ENCODE data around the gene CLASP1. TPM values are rescaled to one million over a fixed set of nuclear protein-coding genes. Genes with fewer than 3 reads are reported as not detected.
A peak's percentile ranks its signal among the peaks of the same experiment; 100 is the strongest.
"Not testable (repeated sequence)": the region's sequence is repeated elsewhere in the genome, so short reads cannot be mapped to it uniquely, and the experiment has no call there.

Gene CLASP1
- total RNA-seq, 1 experiment from 2014 or later = 30.8 TPM

DNA sequence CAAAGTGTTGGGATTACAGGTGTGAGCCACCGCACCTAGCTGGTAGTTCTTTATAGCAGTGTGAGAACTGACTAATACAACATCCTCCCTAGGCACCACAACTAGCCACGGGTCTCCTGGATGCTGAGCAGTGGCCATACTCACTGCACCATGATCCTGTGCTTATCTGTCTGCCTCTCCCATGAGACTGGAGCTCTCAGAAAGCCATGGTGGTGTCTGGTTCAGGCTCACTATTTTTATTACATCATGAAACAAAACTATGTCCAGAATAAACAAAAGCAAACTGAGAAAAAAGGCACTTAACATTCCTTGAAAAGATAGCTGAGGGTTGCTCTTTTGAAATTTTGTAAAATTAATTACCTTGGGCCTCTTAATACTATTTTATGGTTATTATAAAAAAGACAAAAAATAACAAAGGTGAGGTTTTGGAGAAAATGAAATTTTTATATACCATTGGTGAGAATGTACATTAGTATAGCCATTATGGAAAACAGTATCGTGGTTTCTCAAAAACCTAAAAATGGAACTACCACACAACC, 273.6 kb downstream of the CLASP1 start:
- DNase-seq (ENCODE audit: low read depth) = no peak

GRCh38 chr2:121374412-121375075, 274.7 kb downstream of the CLASP1 start:
- DNase-seq (ENCODE audit: low read depth) = not testable (repeated sequence)

DNA sequence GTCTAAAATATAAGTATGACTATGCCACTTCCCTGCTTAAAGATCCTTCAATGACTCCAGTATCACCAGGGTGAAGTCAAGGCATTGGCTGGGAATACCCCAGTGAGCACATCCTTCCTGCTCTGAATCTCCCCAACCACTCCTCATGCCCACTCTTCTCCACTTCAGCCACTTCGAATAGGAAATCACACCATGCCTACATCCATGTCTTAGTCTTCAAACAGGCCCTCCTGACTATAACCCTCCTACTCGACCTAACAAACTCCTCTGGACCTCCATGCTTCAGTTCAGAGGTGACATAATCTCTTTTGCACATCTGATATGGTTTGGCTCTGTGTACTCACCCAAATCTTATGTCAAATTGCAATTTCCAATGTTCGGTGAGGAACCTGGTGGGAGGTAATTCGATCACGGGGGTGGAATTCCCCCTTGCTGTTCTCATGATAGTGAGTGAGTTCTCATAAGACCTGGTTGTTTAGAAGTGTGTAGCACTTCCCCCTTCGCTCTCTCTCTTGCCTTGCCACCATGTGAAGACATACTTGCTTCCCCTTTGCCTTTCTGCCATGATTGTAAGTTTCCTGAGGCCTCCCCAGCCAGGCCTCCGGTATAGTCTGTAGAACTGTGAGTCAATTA, 276.4 kb downstream of the CLASP1 start:
- DNase-seq (ENCODE audit: low read depth) = no peak

- no peak for DNase-seq (ENCODE audit: low read depth)
Measured at GRCh38 chr2:121372082-121372481, 277.2 kb downstream of the CLASP1 start.

DNA sequence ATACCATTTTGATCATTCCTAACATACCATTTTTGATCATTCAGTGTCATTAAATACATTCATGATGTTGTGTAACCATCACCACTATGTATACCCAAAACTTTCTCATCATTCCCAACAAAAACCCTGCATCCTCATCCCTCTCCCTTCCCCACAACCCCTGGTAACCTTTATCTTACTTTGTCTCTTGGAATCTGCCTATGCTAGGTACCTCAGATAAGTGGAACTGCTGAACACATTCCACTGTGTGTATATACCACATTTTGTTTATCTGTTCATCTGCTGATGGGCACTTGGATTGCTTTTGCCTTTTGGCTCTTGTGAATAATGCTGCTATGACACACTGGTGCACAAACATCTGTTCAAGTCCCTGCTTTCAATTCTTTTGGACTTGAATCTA, 280.4 kb downstream of the CLASP1 start:
- no peak for DNase-seq (ENCODE audit: low read depth)

DNA sequence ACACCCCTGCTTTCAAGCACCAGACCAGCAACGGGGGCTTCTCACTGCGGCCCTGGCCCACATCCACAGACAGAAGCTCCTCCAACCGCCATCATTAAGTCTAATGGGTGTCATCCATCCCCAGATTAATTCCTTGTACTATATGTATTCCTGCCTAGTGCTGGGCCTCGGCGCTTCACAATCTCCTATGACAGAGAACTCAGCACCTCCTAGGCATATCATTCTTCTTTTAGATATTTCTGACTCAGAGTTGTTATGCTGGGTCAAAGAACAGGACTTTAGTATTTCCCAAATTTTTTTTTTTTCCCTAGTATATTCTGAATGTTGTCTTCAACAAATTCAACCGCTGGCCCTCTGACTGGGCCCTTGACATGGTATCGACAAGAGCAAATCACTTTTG, 281.1 kb downstream of the CLASP1 start:
- DNase-seq (ENCODE audit: low read depth) = no peak

DNA sequence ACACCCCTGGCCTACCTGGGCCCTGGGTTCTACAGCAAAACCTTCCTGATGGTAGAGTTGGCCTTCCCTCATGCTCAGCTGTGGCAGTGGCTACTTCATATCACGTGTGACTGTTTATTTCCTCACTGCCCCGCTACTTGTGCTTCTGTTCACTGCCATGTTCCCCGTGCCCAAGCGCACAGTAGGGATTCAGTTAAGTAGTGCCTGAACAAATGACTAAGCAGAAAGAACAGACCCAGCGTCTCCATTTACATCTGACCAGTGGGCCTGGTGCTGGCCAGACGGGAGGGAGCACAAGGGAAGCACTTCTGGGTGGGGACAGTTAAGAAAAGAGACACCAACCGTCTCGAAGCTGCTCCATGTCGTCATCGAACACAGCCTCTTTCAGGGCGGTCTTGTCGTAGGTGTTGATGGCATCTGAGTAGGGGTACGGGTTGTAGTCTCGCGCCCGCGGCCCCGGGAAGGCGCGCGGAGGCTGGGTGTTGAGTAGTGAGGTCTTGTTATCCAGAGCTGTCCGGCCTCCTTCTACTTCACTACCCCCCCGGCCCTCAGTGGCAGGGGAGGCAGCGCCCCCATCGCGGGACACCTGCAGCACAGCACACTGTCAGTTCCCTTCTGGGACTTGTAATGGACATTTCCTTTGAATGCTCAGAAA, 281.9 kb downstream of the CLASP1 start:
- DNase-seq (ENCODE audit: low read depth) = no peak

- no peak for DNase-seq (ENCODE audit: low read depth)
Measured at GRCh38 chr2:121366040-121366439, 283.2 kb downstream of the CLASP1 start.

- no peak for DNase-seq (ENCODE audit: low read depth)
Measured at GRCh38 chr2:121365061-121365460, 284.2 kb downstream of the CLASP1 start.

DNA sequence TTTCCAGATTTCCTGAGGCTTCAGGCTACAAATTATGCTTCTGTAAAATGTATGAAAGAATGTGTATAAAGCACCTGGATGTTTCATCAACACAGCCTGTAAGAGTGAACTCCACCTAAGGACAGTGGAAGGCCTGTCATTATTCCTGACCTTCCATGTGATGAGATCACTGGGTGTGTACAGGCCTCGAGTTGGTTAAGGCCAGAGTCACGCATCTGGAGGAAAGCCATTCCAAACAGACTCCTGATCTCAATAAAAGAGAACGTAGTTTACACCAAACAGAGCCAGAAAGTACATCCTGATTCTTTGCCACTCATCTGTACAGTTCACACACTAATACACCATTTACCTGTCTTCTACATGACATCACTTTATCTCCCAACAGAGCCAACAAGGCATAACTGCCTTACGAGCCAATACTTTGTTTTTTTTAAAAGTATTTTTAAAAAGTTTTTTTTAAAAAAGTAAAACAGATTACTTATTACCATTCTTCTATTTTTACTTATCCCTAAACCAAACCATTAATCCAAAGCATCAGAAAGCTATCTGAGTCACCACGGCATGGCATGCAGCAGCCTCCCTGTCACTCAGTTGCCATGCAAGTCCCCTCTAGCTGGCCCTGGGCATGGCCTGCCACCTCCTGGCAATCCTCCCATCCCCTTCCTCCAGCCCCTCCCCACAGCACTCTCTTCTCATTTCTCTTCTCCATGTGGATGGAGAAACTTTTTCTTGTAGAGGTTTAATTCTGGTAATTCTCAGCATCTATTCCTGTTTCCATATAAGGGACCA, 285.4 kb downstream of the CLASP1 start:
- peak; percentile 86 for DNase-seq (ENCODE audit: low read depth)

DNA sequence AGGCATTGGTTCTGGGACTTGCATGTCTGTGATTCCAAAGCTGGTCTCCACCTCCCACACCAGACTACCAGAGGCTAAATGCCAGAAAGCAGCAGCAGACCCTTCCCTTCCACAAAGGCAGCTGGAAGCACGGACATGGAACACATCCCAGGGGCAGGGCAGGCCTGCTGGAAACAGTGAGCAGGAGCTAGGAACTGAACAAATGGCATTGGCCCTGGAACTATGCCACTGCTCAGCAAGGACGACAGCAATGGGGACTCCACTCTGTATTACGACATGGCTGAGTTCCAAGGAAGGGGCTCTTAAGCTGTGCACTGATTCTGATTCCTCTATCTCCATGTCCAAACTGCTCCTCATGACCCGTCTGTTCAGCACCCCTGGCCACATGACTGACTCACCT, 286.5 kb downstream of the CLASP1 start:
- peak; percentile 6 for DNase-seq (ENCODE audit: low read depth)

- DNase-seq (ENCODE audit: low read depth) = peak; percentile 12
Measured at GRCh38 chr2:121362226-121362625, 287.0 kb downstream of the CLASP1 start.

- peak; percentile 95 for DNase-seq (ENCODE audit: low read depth)
Measured at GRCh38 chr2:121360566-121361300, 288.5 kb downstream of the CLASP1 start.

DNA sequence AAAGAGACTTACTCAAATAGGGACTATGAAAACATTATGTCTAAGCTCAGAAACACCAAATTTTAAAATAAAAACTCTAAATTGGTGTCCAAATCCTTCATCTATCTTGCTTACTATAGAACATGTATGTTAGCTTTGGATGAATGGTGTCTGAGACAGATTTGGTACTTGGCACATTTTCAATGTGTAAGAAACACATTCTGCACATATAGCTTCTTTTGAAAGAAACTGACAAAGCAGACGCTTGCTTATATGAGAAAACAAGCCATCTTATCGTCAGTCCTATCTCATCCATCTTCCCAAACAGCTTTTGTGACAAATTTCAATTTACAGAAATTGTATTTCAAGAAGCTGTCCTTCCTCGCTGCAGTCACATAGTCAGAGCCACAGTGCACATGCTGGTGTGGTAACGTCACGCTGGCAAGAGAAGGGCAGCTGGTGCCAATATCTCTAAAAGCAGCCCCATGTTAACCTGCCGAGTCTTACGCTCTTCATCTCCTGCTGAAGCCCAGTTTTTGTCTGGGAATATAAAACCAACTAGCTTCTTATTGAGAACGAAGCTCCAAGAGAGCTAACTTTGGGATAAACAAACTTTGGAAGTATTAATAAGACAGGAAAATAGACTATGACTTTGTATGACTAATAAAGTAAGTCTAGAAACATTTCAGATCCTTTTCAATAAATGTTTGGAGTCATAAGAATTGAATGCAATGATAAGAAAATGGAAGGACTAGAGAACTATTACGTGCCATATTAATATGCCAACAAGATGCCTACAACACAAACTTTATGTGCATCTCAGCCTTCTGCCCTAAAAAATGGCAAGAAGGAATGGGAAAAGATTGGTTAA, 289.3 kb downstream of the CLASP1 start:
- DNase-seq (ENCODE audit: low read depth) = peak; percentile 27

DNA sequence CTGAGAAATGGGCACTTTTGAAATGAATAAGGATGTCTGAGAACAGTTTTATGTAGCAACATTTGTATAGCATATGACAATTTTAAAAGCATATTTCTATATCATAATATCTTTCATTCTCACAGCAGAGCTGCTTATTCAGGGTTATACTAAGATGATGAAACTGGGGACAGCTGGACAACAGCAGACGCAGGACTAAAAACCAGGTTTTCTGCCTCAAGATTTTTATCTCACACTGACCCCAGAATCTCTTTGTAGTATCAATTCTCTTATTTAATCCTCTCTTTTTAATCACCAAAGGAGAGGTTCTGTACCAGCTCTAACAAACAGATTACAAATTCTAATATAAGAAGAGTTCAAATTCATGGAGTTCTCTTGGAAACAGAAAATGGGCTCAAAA, 290.1 kb downstream of the CLASP1 start:
- DNase-seq (ENCODE audit: low read depth) = no peak

DNA sequence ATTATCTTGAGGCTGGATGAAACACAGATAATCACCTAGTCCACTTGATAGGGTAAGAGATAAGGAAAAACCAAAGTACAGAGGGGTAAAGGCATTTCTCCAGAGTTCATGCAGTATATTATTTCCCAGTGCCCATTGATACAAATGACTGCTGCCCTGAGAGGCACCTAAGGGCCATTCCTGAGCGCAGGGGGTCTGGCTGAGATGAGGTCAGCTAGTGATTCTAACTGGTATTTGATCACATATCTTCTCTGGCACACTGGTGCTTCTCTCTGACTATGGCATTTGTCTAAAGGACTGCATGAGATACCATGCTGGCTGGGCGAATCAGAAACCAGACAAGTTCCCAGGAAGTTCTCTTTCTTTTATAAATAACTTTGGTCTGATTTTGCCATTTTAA, 291.0 kb downstream of the CLASP1 start:
- DNase-seq (ENCODE audit: low read depth) = peak; percentile 9

- DNase-seq (ENCODE audit: low read depth) = peak; percentile 53
Measured at GRCh38 chr2:121356058-121356640, 293.1 kb downstream of the CLASP1 start.

DNA sequence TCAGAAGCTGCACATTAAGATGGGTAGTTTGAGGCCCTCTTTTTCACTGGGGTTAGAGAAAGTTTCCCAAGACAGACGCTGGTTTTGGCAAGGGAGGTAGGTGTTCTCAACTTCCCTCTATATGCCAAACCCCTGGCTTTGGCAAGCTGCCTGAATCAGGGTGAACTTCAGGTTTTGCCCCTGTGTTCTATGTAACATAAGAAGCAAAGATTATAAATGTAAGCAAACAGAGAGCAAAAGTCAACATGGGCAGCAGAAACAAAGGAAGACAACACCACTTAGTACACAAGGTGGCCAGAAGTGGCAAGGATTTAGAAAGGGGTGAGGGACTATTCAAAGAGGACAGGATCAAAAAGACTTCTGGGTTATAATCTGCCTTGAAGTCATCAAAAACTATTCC, 293.8 kb downstream of the CLASP1 start:
- no peak for DNase-seq (ENCODE audit: low read depth)

- DNase-seq (ENCODE audit: low read depth) = no peak
Measured at GRCh38 chr2:121351521-121352318, 297.5 kb downstream of the CLASP1 start.
